GM18870 (cell line): ENCODE measurements around the gene CCR7.

Experiments used
- ATAC-seq: cut with Tn5 transposase; IDR thresholded peaks from one replicate; pipeline ENCODE4 v1.9.1; 2021; ENCODE audit warnings: moderate library complexity; ENCODE audit not compliant: unreplicated experiment

The CCR7 gene, protein sequence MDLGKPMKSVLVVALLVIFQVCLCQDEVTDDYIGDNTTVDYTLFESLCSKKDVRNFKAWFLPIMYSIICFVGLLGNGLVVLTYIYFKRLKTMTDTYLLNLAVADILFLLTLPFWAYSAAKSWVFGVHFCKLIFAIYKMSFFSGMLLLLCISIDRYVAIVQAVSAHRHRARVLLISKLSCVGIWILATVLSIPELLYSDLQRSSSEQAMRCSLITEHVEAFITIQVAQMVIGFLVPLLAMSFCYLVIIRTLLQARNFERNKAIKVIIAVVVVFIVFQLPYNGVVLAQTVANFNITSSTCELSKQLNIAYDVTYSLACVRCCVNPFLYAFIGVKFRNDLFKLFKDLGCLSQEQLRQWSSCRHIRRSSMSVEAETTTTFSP

GRCh38 chr17:40564883-40565768, at the start of gene CCR7:
Gene CCR7 (minus strand): TSS chr17:40565472. CDS start chr17:40565409, 63 bp downstream.
- no peak for ATAC-seq

- no peak for ATAC-seq
Observed at GRCh38 chr17:40614431-40615067, 49.3 kb upstream of the CCR7 start.

DNA sequence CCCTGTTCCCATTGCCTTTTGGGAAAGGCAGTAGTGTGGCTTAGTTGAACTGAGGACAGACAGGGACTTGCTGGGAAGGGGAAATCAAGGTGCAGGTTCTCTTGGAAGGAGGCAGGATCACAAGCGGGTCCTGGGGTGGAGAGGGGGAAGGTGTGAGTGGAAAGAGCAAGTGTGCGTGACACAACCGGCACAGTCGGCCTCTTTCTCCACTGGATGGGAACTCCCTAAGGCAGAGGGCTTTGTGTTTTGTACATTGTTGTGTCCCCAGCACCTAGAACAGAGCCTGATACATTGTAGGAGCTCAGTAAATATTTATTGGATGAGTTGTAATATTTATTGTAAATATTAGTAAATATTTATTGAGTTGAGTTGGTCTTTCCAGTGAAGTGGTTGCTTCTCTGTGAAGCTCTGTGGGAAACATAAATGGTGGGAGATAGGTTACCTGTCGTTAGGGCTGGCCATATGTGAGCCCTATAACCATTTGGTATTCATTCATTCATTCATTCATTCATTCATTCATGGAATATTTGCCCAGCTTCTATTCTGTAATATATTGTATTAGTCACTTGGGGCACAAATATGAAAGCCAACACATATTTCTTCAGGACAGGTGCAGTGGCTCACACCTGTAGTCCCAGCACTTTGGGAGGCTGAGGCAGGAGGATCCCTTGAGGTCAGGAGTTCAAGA, 48.3 kb upstream of the CCR7 start:
- no peak for ATAC-seq

DNA sequence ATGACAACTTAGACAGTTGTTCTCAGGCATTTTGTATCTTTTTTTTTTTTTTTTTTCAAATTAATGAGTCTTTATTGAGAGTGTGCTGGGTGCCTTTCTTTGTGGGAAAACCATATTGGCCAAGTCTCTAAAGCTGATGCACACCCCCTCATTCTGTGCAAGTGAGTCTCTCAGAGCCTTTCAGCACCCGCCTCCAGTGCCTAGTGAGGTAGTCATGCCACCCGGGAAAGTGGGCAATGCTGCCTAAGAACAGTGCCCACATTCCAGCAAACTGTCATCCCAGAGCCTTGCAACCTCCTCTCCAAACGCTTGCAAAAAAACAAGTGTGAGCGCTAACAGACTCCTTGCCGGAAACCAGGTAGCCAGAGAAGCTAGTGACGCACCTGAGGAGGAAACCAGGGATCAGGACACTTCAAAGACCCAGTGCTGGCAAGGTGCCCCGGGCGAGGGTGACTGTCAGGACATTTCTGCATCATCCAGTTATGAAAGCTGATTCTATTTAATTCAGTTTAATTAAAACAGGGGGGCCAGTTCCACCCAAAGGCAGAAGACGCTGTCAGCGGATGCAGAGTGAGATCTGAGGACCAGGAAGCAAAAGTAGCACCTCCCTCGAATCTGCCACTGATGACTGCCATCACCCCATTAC, 47.5 kb upstream of the CCR7 start:
- no peak for ATAC-seq

- no peak for ATAC-seq
Observed at GRCh38 chr17:40611840-40612474, 46.7 kb upstream of the CCR7 start.

GRCh38 chr17:40610359-40610758, 45.1 kb upstream of the CCR7 start:
- ATAC-seq, result no peak

DNA sequence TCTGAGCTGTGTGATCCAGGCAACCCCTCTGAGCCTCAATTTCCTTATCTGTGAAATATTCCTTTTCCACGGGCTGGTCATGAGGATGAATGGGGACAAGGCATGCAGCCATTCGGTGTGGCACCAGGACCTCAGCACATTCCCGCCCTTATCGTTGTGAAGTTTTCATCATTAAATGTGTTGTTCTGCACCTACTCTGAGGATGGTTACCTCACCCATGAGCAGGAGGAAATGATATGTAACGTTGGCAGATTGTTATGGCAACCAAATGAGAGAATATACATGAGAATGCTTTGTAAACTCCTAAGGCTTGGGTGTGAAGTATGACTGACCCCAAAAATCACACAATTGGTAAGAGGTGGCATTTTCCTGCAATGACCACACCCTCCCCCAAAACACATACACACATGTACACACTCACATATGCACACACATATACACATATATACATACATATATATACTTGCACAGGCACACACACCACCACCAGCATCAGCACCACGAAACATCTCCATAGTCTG, 42.8 kb upstream of the CCR7 start:
- no peak for ATAC-seq

DNA sequence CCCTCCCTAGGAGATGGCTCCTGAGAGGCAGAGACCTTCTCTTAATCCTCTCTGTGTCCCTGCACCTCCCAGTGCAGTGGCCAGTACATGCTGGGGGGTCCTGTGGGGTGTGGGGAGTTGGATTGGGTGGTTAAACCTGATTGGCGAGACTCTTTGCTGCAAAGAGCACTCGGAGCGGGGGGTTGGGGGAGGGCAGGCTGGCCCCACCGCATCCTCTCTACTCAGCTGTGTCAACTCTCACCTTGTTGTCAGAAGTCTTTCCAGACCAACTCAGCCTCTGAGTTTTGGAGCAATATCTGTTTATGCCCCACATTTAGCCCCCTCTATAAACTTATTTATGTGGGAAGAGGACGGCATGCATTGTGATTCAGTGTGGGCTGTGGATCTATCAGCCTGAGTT, 42.4 kb upstream of the CCR7 start:
- no peak for ATAC-seq

- ATAC-seq, result no peak
Observed at GRCh38 chr17:40606548-40607353, 41.5 kb upstream of the CCR7 start.

- ATAC-seq, result no peak
Observed at GRCh38 chr17:40605306-40605705, 40.0 kb upstream of the CCR7 start.

GRCh38 chr17:40604327-40605080, 39.2 kb upstream of the CCR7 start:
- ATAC-seq, result no peak

- no peak for ATAC-seq
Observed at GRCh38 chr17:40602445-40603443, 37.5 kb upstream of the CCR7 start.

DNA sequence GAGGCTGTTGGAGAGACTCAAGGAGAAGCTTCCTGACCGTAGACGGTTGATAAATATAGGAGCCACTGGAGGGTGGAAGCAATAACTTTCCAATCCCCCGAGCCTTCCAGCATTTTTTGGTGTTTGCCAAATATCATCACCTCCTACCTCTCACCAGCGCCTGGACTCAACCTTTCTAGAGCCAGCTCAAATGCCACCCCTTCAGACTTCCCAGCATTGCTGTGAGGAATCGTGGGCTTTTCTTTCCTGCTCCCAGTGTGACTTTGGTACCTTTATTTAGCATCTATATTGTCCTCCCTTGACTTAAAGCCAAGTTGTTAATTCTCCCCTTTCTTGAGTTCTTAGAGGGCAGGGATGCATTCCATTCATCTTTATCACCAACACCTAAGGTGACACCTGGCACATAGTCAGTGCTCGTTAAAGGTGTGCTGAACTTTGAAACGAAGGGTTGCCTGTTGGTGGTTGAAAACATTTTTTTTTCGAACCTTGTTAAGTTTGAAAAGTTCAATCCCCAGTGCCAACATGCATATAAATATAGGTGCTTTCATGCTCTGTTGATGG, 35.3 kb upstream of the CCR7 start:
- ATAC-seq, result no peak

DNA sequence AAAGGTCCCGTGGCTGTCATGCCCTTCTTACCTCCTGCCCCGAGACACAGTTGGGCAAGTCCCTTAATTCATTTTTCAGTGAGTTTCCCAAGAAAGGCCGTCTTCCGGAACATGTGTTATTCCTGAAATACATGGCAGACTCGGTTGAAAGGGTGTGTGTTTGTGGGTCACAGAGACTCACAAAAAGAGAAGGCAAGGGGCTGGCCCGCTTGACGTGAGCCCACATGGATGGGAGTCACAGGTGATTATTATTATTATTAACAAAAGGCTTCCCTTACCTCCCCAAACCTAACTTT, 34.1 kb upstream of the CCR7 start:
- no peak for ATAC-seq

DNA sequence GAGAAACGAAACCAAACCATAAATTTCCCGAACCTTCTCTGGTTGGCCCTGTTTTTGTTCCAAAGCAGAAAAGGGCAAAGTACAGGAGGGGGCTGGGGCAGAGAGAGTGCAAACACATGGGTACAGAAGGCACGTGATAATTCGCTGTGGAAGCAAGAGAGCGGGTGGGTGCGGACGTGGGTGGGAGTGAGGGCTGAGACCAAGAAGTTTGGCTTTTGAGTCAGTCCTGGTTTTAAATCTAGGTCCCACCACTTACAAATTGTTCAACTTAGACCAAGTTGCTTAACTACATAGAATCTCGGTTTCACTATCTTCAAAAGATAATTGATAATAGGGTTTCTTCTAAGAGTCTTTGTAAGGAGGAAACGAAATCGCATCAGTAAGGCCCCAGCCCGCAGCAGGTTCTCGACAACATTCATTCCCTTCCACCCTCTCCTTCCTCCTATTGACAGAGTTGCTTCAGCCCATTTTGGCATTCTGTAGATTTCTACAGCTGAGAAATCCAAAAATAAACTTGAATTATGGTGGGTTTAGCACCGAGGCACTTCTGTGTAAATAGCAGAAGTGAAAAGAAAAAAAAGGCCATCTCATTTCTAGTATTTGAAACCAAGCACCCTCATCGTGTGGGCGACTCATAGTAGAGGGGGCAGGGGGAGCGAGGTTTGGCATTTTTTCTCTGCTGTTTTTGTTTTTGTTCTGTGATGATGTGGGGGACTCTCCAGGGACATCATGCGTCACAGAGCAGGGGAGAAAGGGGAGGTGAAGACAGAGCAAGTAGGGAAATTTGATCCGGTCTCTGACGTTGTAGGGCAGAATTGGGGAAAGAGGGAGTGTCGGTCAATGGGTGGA, 33.6 kb upstream of the CCR7 start:
- peak; percentile 71 for ATAC-seq

GRCh38 chr17:40598301-40598618, 33.0 kb upstream of the CCR7 start:
- ATAC-seq, result no peak
